ENCODE measurements around the gene SPTLC1. TPM values are rescaled to one million over a fixed set of nuclear protein-coding genes. Genes with fewer than 3 reads are reported as not detected.
"Not testable (repeated sequence)": the region's sequence is repeated elsewhere in the genome, so short reads cannot be mapped to it uniquely, and the experiment has no call there.

The SPTLC1 gene
- total and polyA plus RNA-seq, 2 donors: 52.9 to 111 TPM

- Histone ChIP-seq H3K36me3 (ENCODE audit: insufficient read depth) (no peaks in the 10 kb centered on the region), H3K27ac (ENCODE audit: low read depth) (no peak overlapping the region), H3K4me3 (ENCODE audit: low read depth, low read length) (no peak overlapping the region), H3K4me1 (ENCODE audit: insufficient read depth) (no peaks in the 10 kb centered on the region)
- 10% methylated on average over 19 of the region's 19 CpGs for WGBS
- DNase-seq (ENCODE audit: extremely low spot score): no peak
These were observed 18.9 kb upstream of the SPTLC1 start for GRCh38 chr9:92133949-92134604.

- 96% methylated on average over 1 of the region's 1 CpG for WGBS
- not testable (repeated sequence) for H3K4me1 ChIP-seq (ENCODE audit: insufficient read depth); DNase-seq (ENCODE audit: extremely low spot score); H3K4me3 ChIP-seq (ENCODE audit: low read depth, low read length); H3K27ac ChIP-seq (ENCODE audit: low read depth); H3K36me3 ChIP-seq (ENCODE audit: insufficient read depth)
These were observed 17.7 kb upstream of the SPTLC1 start for GRCh38 chr9:92132913-92133312.

GRCh38 chr9:92132501-92132900 is 17.3 kb upstream of the SPTLC1 start:
- no peaks in the 10 kb centered on the region for H3K4me1 ChIP-seq (ENCODE audit: insufficient read depth)

GRCh38 chr9:92122800-92123199 is 7.6 kb upstream of the SPTLC1 start:
- Histone ChIP-seq H3K4me1 (ENCODE audit: insufficient read depth) (no peaks in the 10 kb centered on the region), H3K4me3 (ENCODE audit: low read depth, low read length) (no peak overlapping the region), H3K27ac (ENCODE audit: low read depth) (no peak overlapping the region), H3K36me3 (ENCODE audit: insufficient read depth) (no peaks in the 10 kb centered on the region)
- 52% methylated on average over 8 of the region's 8 CpGs for WGBS
- no peak for DNase-seq (ENCODE audit: extremely low spot score)

More at GRCh38 chr9:92132501-92132900, 17.3 kb upstream of the SPTLC1 start:
- DNase-seq (ENCODE audit: extremely low spot score): no peak
- no peak overlapping the region for H3K27ac ChIP-seq (ENCODE audit: low read depth)
- WGBS: 94% methylated on average over 1 of the region's 1 CpG
- H3K36me3 ChIP-seq (ENCODE audit: insufficient read depth): no peaks in the 10 kb centered on the region
- no peak overlapping the region for H3K4me3 ChIP-seq (ENCODE audit: low read depth, low read length)

GRCh38 chr9:92122061-92122460 is 6.8 kb upstream of the SPTLC1 start:
- no peaks in the 10 kb centered on the region for H3K4me1 ChIP-seq (ENCODE audit: insufficient read depth)
- no peak overlapping the region for H3K4me3 ChIP-seq (ENCODE audit: low read depth, low read length)
- no peak overlapping the region for H3K27ac ChIP-seq (ENCODE audit: low read depth)
- no peak for DNase-seq (ENCODE audit: extremely low spot score)
- 89% methylated on average over 1 of the region's 1 CpG for WGBS
- H3K36me3 ChIP-seq (ENCODE audit: insufficient read depth): no peaks in the 10 kb centered on the region

GRCh38 chr9:92121265-92121664 is 6.1 kb upstream of the SPTLC1 start:
- no peaks in the 10 kb centered on the region for H3K4me1 ChIP-seq (ENCODE audit: insufficient read depth)
- no peaks in the 10 kb centered on the region for H3K36me3 ChIP-seq (ENCODE audit: insufficient read depth)
- 80% methylated on average over 1 of the region's 1 CpG for WGBS
- no peak for DNase-seq (ENCODE audit: extremely low spot score)
- H3K27ac ChIP-seq (ENCODE audit: low read depth): no peak overlapping the region
- H3K4me3 ChIP-seq (ENCODE audit: low read depth, low read length): no peak overlapping the region

GRCh38 chr9:92120138-92120537 is 4.9 kb upstream of the SPTLC1 start:
- H3K36me3 ChIP-seq (ENCODE audit: insufficient read depth): no peaks in the 10 kb centered on the region
- no peak overlapping the region for H3K27ac ChIP-seq (ENCODE audit: low read depth)
- no peak overlapping the region for H3K4me3 ChIP-seq (ENCODE audit: low read depth, low read length)
- H3K4me1 ChIP-seq (ENCODE audit: insufficient read depth): no peaks in the 10 kb centered on the region
- DNase-seq (ENCODE audit: extremely low spot score): no peak

- DNase-seq (ENCODE audit: extremely low spot score): no peak
- H3K4me1 ChIP-seq (ENCODE audit: insufficient read depth): no peaks in the 10 kb centered on the region
- 60% methylated on average over 4 of the region's 4 CpGs for WGBS
These were observed 4.4 kb upstream of the SPTLC1 start for GRCh38 chr9:92119586-92119985.

GRCh38 chr9:92108122-92108521 is 7.1 kb downstream of the SPTLC1 start:
- no peaks in the 10 kb centered on the region for H3K4me1 ChIP-seq (ENCODE audit: insufficient read depth)
- 96% methylated on average over 4 of the region's 4 CpGs for WGBS
- peaks cover 3% of the 10 kb centered on the region for H3K36me3 ChIP-seq (ENCODE audit: insufficient read depth)

More at GRCh38 chr9:92119586-92119985, 4.4 kb upstream of the SPTLC1 start:
- Histone ChIP-seq H3K27ac (ENCODE audit: low read depth) (no peak overlapping the region), H3K4me3 (ENCODE audit: low read depth, low read length) (no peak overlapping the region), H3K36me3 (ENCODE audit: insufficient read depth) (no peaks in the 10 kb centered on the region)

GRCh38 chr9:92105446-92106225 is 9.6 kb downstream of the SPTLC1 start:
- H3K36me3 ChIP-seq (ENCODE audit: insufficient read depth); DNase-seq (ENCODE audit: extremely low spot score); H3K27ac ChIP-seq (ENCODE audit: low read depth); H3K4me1 ChIP-seq (ENCODE audit: insufficient read depth); H3K4me3 ChIP-seq (ENCODE audit: low read depth, low read length): not testable (repeated sequence)
- WGBS: 97% methylated on average over 36 of the region's 36 CpGs

More at GRCh38 chr9:92108122-92108521, 7.1 kb downstream of the SPTLC1 start:
- Histone ChIP-seq H3K4me3 (ENCODE audit: low read depth, low read length) (no peak overlapping the region), H3K27ac (ENCODE audit: low read depth) (no peak overlapping the region)
- DNase-seq (ENCODE audit: extremely low spot score): no peak

- not testable (repeated sequence) for H3K4me3 ChIP-seq (ENCODE audit: low read depth, low read length); H3K27ac ChIP-seq (ENCODE audit: low read depth); H3K4me1 ChIP-seq (ENCODE audit: insufficient read depth); DNase-seq (ENCODE audit: extremely low spot score); H3K36me3 ChIP-seq (ENCODE audit: insufficient read depth)
- WGBS: 96% methylated on average over 14 of the region's 14 CpGs
These were observed 11.6 kb downstream of the SPTLC1 start for GRCh38 chr9:92103601-92104000.

- H3K4me1 ChIP-seq (ENCODE audit: insufficient read depth): no peaks in the 10 kb centered on the region
- WGBS: 92% methylated on average over 5 of the region's 5 CpGs
- peaks cover 3% of the 10 kb centered on the region for H3K36me3 ChIP-seq (ENCODE audit: insufficient read depth)
- H3K4me3 ChIP-seq (ENCODE audit: low read depth, low read length): no peak overlapping the region
- H3K27ac ChIP-seq (ENCODE audit: low read depth): no peak overlapping the region
- no peak for DNase-seq (ENCODE audit: extremely low spot score)
These were observed 14.8 kb downstream of the SPTLC1 start for GRCh38 chr9:92100237-92100911.

- Histone ChIP-seq H3K27ac (ENCODE audit: low read depth) (no peak overlapping the region), H3K4me3 (ENCODE audit: low read depth, low read length) (no peak overlapping the region), H3K4me1 (ENCODE audit: insufficient read depth) (no peaks in the 10 kb centered on the region), H3K36me3 (ENCODE audit: insufficient read depth) (peaks cover 2% of the 10 kb centered on the region)
- 43% methylated on average over 1 of the region's 1 CpG for WGBS
- DNase-seq (ENCODE audit: extremely low spot score): no peak
These were observed 16.6 kb downstream of the SPTLC1 start for GRCh38 chr9:92098638-92099037.

- no peaks in the 10 kb centered on the region for H3K4me1 ChIP-seq (ENCODE audit: insufficient read depth)
- peaks cover 2% of the 10 kb centered on the region for H3K36me3 ChIP-seq (ENCODE audit: insufficient read depth)
- WGBS: 33% methylated on average over 26 of the region's 26 CpGs
- H3K27ac ChIP-seq (ENCODE audit: low read depth): no peak overlapping the region
- DNase-seq (ENCODE audit: extremely low spot score): peak; percentile 76
- H3K4me3 ChIP-seq (ENCODE audit: low read depth, low read length): no peak overlapping the region
These were observed 17.2 kb downstream of the SPTLC1 start for GRCh38 chr9:92097997-92098482.
